HG03575 (cell line): Measurements from ENCODE around the gene CLDND2.
"Not testable (repeated sequence)": the region's sequence is repeated elsewhere in the genome, so short reads cannot be mapped to it uniquely, and the experiment has no call there.

Experiments
- ATAC-seq: cut with Tn5 transposase; IDR thresholded peaks from one replicate; pipeline ENCODE4 v1.9.1; 2021; ENCODE audit not compliant: unreplicated experiment, insufficient number of reproducible peaks, low FRiP score; ENCODE audit errors: extremely low read depth

CLDND2 gene, protein sequence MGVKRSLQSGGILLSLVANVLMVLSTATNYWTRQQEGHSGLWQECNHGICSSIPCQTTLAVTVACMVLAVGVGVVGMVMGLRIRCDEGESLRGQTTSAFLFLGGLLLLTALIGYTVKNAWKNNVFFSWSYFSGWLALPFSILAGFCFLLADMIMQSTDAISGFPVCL

GRCh38 chr19:51368366-51369282, at the start of gene CLDND2:
TSS of gene CLDND2 (minus strand) at chr19:51369003. CDS start at chr19:51368577, 426 bp downstream.
- ATAC-seq: no peak

GRCh38 chr19:51417810-51418157, 49.0 kb upstream of the CLDND2 start:
- no peak for ATAC-seq

- ATAC-seq: no peak
These were observed 48.5 kb upstream of the CLDND2 start, which contains the start of gene SIGLEC10 for GRCh38 chr19:51417107-51417809. TSS of gene SIGLEC10 (minus strand) at chr19:51417642. CDS start at chr19:51417581, 61 bp downstream.

DNA sequence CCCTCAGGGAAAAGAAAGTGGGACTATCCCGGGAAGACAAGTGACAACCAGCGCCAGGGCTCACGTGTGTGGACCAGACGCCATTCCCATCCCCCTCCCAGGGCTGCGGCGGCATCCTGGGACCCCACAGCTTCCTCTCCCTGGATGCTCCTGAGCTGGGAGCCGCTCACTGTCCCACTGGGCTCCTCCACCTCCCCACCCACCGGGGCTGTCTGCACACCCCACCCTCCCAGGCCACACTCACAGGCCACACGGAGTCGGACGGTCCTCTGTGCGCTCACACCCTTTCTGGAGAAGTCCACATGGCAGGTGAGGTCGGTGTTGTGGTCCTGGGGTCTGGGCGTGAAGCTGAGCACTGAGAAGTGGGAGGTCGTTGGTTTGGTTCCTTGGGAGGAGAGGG, 47.6 kb upstream of the CLDND2 start:
- not testable (repeated sequence) for ATAC-seq

DNA sequence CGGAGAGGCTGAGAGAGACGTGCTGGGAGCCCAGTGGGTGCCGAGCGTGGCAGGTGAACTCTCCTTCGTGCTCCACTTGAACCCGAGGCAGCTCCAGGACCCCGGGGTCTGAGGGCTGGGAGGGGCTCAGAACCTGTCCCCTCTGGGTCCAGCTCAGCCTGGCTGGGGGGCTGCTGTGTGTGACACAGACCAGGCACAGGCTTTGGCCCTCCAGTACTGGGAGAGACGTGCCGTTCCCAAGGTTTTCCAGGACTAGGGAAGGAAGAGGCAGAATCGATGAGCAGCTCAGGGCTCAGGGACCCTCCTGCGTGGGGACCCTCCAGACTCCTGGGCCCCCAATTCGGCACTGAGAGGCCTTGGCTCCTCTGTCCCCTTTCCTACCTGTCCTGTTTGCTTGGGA, 46.4 kb upstream of the CLDND2 start:
- no peak for ATAC-seq

GRCh38 chr19:51410950-51411748, 42.3 kb upstream of the CLDND2 start:
- ATAC-seq: no peak

GRCh38 chr19:51407511-51408131, 38.8 kb upstream of the CLDND2 start:
- ATAC-seq: no peak

GRCh38 chr19:51402117-51402516, 33.3 kb upstream of the CLDND2 start:
- ATAC-seq: no peak

DNA sequence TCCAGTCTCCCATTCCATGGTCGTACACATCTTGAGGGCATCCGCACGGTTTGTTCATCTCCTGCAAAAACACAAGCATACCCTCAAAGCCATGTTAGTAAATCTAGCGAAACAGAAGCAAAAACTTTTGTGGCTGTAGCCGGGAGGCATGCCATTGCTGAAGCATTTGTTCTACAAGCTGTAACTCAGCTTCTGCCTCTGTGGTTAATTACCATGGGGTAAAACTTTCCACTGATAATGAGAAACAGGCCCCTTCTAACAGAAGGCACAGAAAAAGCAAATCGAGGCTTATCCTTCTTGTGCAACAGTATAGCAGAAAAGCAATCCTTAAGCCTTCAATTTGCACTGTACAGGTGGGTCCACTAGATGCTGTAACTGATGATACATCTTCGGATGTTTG, 31.1 kb upstream of the CLDND2 start:
- ATAC-seq: not testable (repeated sequence)

- ATAC-seq: no peak
These were observed 30.4 kb upstream of the CLDND2 start for GRCh38 chr19:51399231-51399630.

DNA sequence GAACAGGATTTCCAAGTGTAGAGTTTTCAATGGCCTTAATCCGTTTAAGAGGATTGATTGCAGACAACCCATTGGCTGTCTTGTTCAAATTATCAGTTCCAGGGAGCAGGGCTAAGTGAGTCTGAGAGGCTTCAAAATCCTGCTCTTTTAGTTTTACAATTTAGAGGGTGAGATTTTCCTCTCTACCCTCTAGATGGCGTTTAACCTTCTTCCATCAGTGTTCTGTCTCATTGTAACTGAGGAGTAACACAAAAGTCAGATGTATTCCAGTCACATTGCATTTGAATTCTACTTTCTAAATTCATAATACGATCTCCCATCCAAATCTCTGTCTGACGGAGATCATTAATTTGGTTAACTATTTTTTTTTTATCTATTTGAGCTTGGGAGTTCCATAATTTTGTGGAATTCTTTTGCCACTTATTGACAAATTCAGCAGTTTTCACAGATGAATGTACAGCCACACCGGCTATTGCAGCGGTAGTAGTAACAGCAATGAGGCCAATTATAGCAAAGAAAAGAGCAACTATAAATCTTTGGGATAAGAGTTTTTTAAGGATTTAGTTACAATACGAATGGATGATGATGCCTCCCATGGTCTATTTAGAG, 29.4 kb upstream of the CLDND2 start:
- no peak for ATAC-seq

DNA sequence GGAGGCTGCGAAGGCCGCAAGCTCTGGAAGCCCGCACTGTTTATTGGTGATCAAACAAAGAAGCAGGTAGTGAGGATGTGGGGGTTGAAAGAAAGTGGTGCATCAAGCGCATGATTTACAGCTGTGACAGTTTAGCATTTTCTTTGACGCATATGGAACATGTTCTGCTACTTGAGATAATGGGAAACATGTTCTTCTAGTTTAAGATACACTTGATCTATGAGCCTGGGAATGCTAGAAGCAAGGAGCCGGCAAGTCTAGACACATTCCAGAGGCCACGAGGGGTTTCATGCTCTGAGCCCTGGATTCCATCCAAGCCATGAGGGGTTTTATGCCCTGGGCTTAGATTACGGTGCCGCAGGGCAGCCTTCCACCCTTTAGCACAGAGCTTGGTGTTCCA, 28.6 kb upstream of the CLDND2 start:
- not testable (repeated sequence) for ATAC-seq

DNA sequence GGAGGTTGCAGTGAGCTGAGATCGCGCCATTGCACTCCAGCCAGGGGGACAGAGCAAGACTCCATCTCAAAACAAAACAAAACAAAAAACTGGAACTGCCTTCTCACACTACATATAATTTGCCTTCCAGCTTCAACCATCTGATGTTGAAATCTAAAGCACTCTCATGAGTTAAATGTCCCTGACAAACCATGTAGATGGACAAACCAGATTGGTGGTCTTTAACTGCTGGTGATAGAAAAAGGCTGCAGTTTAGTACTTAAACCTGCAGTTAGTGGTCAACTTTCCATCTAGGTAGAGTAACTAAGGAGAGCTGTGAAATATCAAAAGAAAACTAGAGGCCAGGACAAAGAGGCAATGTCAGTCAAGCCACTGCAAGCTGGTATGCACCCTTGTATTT, 27.4 kb upstream of the CLDND2 start:
- ATAC-seq: no peak

DNA sequence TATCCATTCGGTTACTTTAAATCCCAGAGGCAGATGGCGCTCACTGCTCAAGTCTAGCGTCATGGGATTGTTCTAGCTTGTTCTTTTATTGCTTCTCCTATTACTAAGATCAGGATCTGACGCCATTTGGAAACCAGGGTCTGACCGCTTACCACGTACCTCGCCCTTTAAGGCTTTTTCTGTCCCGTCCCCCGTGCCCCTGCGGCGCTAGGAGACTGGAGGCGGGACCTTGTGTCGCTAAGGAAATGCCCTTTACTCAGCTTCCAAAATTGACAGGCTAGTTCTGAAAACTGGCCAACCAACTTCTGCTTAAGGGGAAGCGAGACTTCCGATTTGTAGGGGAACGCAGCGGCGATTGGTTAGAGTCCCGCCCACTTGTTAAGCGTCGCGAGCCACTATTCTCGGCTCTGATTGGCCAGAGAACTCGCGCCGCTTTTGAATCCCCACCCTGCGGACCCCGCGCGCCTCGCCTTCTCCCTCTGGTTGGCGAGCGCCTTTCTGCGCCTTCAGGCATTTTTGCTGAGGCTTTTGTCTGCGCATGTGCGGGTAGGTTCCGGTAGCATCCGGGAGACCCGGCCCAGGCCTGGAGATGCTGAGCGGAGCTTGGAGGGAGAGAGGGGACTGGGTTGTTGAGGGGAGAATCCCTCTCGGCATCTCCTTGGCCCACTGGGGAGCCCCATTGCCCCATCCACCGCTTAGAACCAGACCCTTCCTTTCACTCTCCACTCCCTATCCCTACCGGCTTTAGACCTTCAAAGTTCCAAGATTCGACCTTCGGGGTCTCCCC, 25.4 kb upstream of the CLDND2 start:
- peak; percentile 47 for ATAC-seq

DNA sequence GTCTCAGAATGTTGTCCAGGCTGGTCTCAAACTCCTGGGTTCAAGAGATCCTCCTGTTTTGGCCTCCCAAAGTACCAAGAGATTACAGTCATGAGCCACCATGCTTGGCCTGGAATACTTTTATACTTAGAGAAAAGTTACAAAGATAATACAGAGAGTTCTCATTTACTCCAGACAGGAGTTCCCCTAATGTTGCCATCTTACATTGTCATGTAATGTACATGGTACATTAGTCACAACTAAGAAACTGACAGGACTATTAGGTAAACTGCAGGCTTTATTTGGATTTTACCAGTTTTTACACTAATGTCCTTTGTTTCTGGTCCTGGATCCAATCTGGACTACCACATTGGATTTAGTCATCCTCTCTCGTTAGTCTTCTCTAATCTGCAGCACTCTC, 23.9 kb upstream of the CLDND2 start:
- no peak for ATAC-seq

DNA sequence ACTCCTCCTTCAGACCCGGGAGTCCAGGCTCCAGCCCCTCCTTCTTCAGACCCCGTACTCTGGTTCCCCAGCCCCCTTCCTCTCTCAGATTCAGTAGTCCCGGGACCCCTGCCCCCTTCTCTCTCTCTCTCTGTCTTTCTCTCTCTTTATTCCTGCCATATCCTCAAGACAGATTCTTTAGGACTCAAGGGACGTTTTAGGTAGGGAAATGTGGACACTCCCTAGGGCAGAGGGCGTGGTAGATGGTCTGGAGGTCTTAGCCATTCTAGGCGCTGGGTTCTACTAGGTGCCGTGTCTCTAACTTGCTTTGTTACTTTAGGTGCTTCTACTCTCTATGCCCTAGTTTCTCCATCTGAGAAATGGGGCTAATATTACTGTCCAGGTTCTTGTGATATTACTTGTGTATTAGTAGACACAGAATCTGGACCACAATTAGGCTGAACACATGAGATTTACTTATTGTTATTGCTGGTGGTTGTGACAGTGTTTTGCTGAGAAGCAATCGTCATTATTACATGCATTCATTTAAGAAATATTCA, 22.3 kb upstream of the CLDND2 start:
- no peak for ATAC-seq

- no peak for ATAC-seq
These were observed 20.3 kb upstream of the CLDND2 start for GRCh38 chr19:51389143-51389542.
